Adrenal gland (tissue), 12 donors: ENCODE data around the gene TNS1. TPM values are rescaled to one million over a fixed set of nuclear protein-coding genes. Genes with fewer than 3 reads are reported as not detected.

Experiments
- DNase-seq, 7 donors: peaks; one replicate each; pipeline ENCODE4 v3.0.0-alpha.2; 2019 to 2020
- H3K27ac ChIP-seq, 5 donors: fragments of 200-600 bp; sonication (generic) in 4 of 5; 1 replicate in 3 of 5; 2 replicates in 2 of 5; pipeline versions ENCODE4 v1.5.1 to v1.8.0; 2016 to 2020; ENCODE audit warnings: mild to moderate bottlenecking in 1 of 5
- H3K27me3 ChIP-seq: fragments of 200-600 bp; 2 replicates; pipeline ENCODE4 v1.8.0; 2021
- H3K36me3 ChIP-seq, 2 donors: fragments of 200-600 bp; replicated peaks in 1 of 2; 1 replicate in 1 of 2; 2 replicates in 1 of 2; pipeline versions ENCODE4 v1.5.1 to v1.8.0; 2018 to 2022
- H3K4me1 ChIP-seq, 2 donors: fragments of 200-600 bp; replicated peaks in 1 of 2; 1 replicate in 1 of 2; 2 replicates in 1 of 2; pipeline versions ENCODE4 v1.5.1 to v1.8.0; 2018 to 2021
- H3K4me3 ChIP-seq, 4 donors: fragments of 200-600 bp; sonication (generic) in 3 of 4; one replicate each; pipeline ENCODE4 v1.5.1; 2016 to 2018
- H3K9me3 ChIP-seq, 3 donors: fragments of 200-600 bp; sonication (generic) in 1 of 3; replicated peaks in 1 of 3; 1 replicate in 2 of 3; 2 replicates in 1 of 3; pipeline versions ENCODE4 v1.5.1 to v1.8.0; 2016 to 2021
- CTCF ChIP-seq, 6 experiments: fragments of 450-650 bp in 4 of 6; fragments of 200-600 bp in 2 of 6; sonication (generic) in 1 of 6; IDR thresholded peaks; 1 replicate in 5 of 6; 2 replicates in 1 of 6; pipeline versions ENCODE4 v1.5.1 to v1.8.0; 2016 to 2021; ENCODE audit warnings: antibody characterized with exemption in 6 of 6, mild to moderate bottlenecking in 2 of 6, moderate library complexity in 1 of 6
- POLR2A ChIP-seq, 2 donors: fragments of 450-650 bp; IDR thresholded peaks; one replicate each; pipeline ENCODE4 v1.6.1; 2017; ENCODE audit warnings: antibody characterized with exemption in 2 of 2, mild to moderate bottlenecking in 2 of 2, moderate library complexity in 1 of 2
- WGBS, 4 donors: extraction: QIAGEN DNeasy Blood & Tissue Kit in 2 of 4; methylation state at CpG; one replicate each; pipeline versions ENCODE4 v1.1.5 to v1.1.7; 2013 to 2017; 5-methylcytosine and 5-hydroxymethylcytosine counted together
- intact Hi-C, 2 donors: fragments of 100-400 bp; cut with DNase I; formaldehyde crosslinking; loops; one replicate each; pipeline versions ENCODE4 v1.14.1 to v1.15.0; 2022 to 2023
- microRNA-seq, 3 donors: library from miRNA; unstranded; fragments of <30 nt; microRNA quantifications; one replicate each; pipeline ENCODE4, GENCODE V29; 2017 to 2020
- polyA plus RNA-seq, 3 donors: library from polyadenylated mRNA; stranded (reverse); fragments of 200-250 nt in 2 of 3; fragments of 350-450 nt in 1 of 3; fragmentation: Illumina TruSeq in 1 of 3; extraction: RNeasy Lipid Tissue Mini Kit (QIAGEN cat#74804) in 1 of 3; gene quantifications; one replicate each; pipeline ENCODE4 v1.2.3, GENCODE V29; 2013 to 2014
- small RNA-seq, 2 donors: library from RNA; depleted of rRNA; stranded (forward); fragments of <200 nt; gene quantifications; one replicate each; pipeline ENCODE3, GENCODE V24; 2016
- total RNA-seq, 9 donors: library from RNA; depleted of rRNA in 4 of 9; stranded (reverse); fragments of >200 nt in 4 of 9; fragments of 120-200 nt in 1 of 9; fragmentation: NEBNext Ultra II Directional in 1 of 9; extraction: Animal tissue kit (Norgen Biotek cat#: 25700) in 1 of 9; gene quantifications; one replicate each; pipeline versions ENCODE4 v1.1.0 to v1.2.4, GENCODE V29; 2013 to 2023
- donor health status: healthy with polysubstance abuse.
- donor health status: Bipolar disorder and iron deficiency.
- donor health status: DM: yes; HTN: yes; CAD: no.
- donor health status: DM: no; HTN: no; CAD: no.
- donor health status: DM: no; HTN: no; CAD: no.
- donor health status: DM: yes; HTN: yes; CAD: no.

The TNS1 gene
- total and polyA plus RNA-seq, 12 donors, result 34.1 to 341 (median 252) TPM

- Histone ChIP-seq H3K27ac (no peak overlapping the region), H3K4me1 (peaks cover 7 to 59% of the 10 kb centered on the region in 2 donors), H3K4me3 (no peak overlapping the region), H3K36me3 (no peaks in the 10 kb centered on the region), H3K9me3 (no peaks in the 10 kb centered on the region), H3K27me3 (no peaks in the 10 kb centered on the region)
- TF ChIP-seq POLR2A (IDR thresholded peaks at IDR 0.05) (no peak), CTCF (IDR thresholded peaks at IDR 0.05) (no peak)
- WGBS, 4 donors, result 84 to 93% (median 91%) methylated on average over 1 of the region's 1 CpG
- peak in 1 of 7 donors; percentile 15 for DNase-seq
- intact Hi-C loops, result loop anchor here (10.0 kb wide), 3 partner anchors 97 to 1067 kb away; no protein-coding TSS in a partner anchor
Measured at GRCh38 chr2:217751952-217752351, 250.8 kb downstream of the TNS1 start.

- WGBS, 4 donors, result 86 to 94% (median 92%) methylated on average over 1 to 7 of the region's 7 CpGs
- intact Hi-C loops, result loop anchor here (10.0 kb wide), 3 partner anchors 96 to 1066 kb away; no protein-coding TSS in a partner anchor
- peak in 1 of 7 donors; percentile 37 for DNase-seq
- no peak for TF ChIP-seq CTCF (IDR thresholded peaks at IDR 0.05)
- no peak for TF ChIP-seq POLR2A (IDR thresholded peaks at IDR 0.05)
- H3K36me3 ChIP-seq, result no peaks in the 10 kb centered on the region
- no peaks in the 10 kb centered on the region for H3K27me3 ChIP-seq
- no peak overlapping the region for H3K4me3 ChIP-seq
- peaks cover 7 to 55% of the 10 kb centered on the region in 2 donors for H3K4me1 ChIP-seq
- no peak overlapping the region for H3K27ac ChIP-seq
- no peaks in the 10 kb centered on the region for H3K9me3 ChIP-seq
Measured at GRCh38 chr2:217751192-217751591, 251.6 kb downstream of the TNS1 start.

Small RNAs within 50 kb of the gene (microRNA-seq; reads per million reads assigned to microRNA genes)
- gene MIR6809, result 0.38 to 0.89 (median 0.57) reads per million in 3 donors

Small RNAs within 50 kb of the gene (small RNA-seq; reads per million reads assigned to genes)
- gene MIR6809, result 0 to 0.08 reads per million in 2 donors

Other genes with a start within 250 kb of the TNS1 start
- 1 to 10 TPM in 1 of 9 donors, under 1 TPM in 5, not detected in 3; 0.11 to 1.9 (median 0.36) TPM for gene RUFY4, start 66.3 kb upstream of the TNS1 start, total RNA-seq
- under 1 TPM; 0.09 to 0.98 (median 0.97) TPM for gene RUFY4, start 66.3 kb upstream of the TNS1 start, polyA plus RNA-seq
- 1 to 10 TPM in 1 of 9 donors, under 1 TPM in 5, not detected in 3; 0.13 to 2.2 (median 0.49) TPM for gene CXCR2, start 123.0 kb upstream of the TNS1 start, total RNA-seq
- under 1 TPM; 0.10 to 0.64 (median 0.38) TPM for gene CXCR2, start 123.0 kb upstream of the TNS1 start, polyA plus RNA-seq
- gene CXCR1, start 164.0 kb upstream of the TNS1 start, total RNA-seq, result under 1 TPM in 6 of 9 donors, not detected in 3; 0.07 to 0.68 (median 0.15) TPM
- gene CXCR1, start 164.0 kb upstream of the TNS1 start, polyA plus RNA-seq, result under 1 TPM; 0.07 to 0.24 (median 0.20) TPM
- 100 to 1,000 TPM; 122 to 254 (median 188) TPM for gene ARPC2, start 214.2 kb upstream of the TNS1 start, total RNA-seq
- gene ARPC2, start 214.2 kb upstream of the TNS1 start, polyA plus RNA-seq, result 100 to 1,000 TPM in 2 of 3 donors, 10 to 100 TPM in 1; 93.5 to 284 (median 118) TPM